Astrocyte (in vitro differentiated cells and primary cell): ENCODE data around the gene SLC66A2. TPM values are rescaled to one million over a fixed set of nuclear protein-coding genes. Genes with fewer than 3 reads are reported as not detected.

Experiments
- DNase-seq: peaks from one replicate; pipeline ENCODE4 v3.0.0-alpha.2; 2010; ENCODE audit warnings: low read depth
- FAIRE-seq: peaks from 2 replicates; lab custom pipeline; 2011; peaks lifted over from hg19 to GRCh38; lab: Jason Lieb, UNC
- H2AFZ ChIP-seq: 2 replicates; pipeline ENCODE4 v1.6.0; 2012; ENCODE audit warnings: low read depth, low read length, inconsistent platforms
- H3K27ac ChIP-seq: 2 replicates; pipeline ENCODE4 v1.5.1; 2011; ENCODE audit warnings: low read depth, low read length, inconsistent platforms
- H3K27me3 ChIP-seq: 2 replicates; pipeline ENCODE4 v1.6.0; 2011; ENCODE audit warnings: low read length, inconsistent platforms; ENCODE audit not compliant: insufficient read depth
- H3K36me3 ChIP-seq: 2 replicates; pipeline ENCODE4 v1.5.1; 2011; ENCODE audit warnings: low read length, inconsistent platforms; ENCODE audit not compliant: insufficient read depth
- H3K4me1 ChIP-seq: 2 replicates; pipeline ENCODE4 v1.5.1; 2011; ENCODE audit warnings: low read length, inconsistent platforms; ENCODE audit not compliant: insufficient read depth
- H3K4me2 ChIP-seq: 2 replicates; pipeline ENCODE4 v1.6.0; 2012; ENCODE audit warnings: low read length, inconsistent platforms
- H3K4me3 ChIP-seq: 2 replicates; pipeline ENCODE4 v1.5.1; 2011; ENCODE audit warnings: low read depth, mild to moderate bottlenecking, low read length, inconsistent platforms; ENCODE audit not compliant: insufficient read depth
- H3K79me2 ChIP-seq: 2 replicates; pipeline ENCODE4 v1.6.0; 2012; ENCODE audit warnings: mild to moderate bottlenecking, low read length, inconsistent platforms; ENCODE audit not compliant: insufficient read depth
- H3K9ac ChIP-seq: 2 replicates; pipeline ENCODE4 v1.6.0; 2012; ENCODE audit warnings: mild to moderate bottlenecking, low read length, inconsistent platforms
- H3K9me3 ChIP-seq: 2 replicates; pipeline ENCODE4 v1.5.1; 2012; ENCODE audit warnings: low read depth, mild to moderate bottlenecking, low read length, inconsistent platforms; ENCODE audit not compliant: insufficient read depth
- H4K20me1 ChIP-seq: 2 replicates; pipeline ENCODE4 v1.6.0; 2012; ENCODE audit warnings: low read length, inconsistent platforms; ENCODE audit not compliant: insufficient read depth
- H3K27ac Mint-ChIP-seq: one replicate; pipeline ENCODE4 v1.8.0; 2021; ENCODE audit warnings: mild to moderate bottlenecking, mixed read lengths; ENCODE audit not compliant: unreplicated experiment
- H3K27me3 Mint-ChIP-seq: one replicate; pipeline ENCODE4 v1.8.0; 2021; ENCODE audit warnings: low read depth, mixed read lengths; ENCODE audit not compliant: unreplicated experiment
- H3K36me3 Mint-ChIP-seq: one replicate; pipeline ENCODE4 v1.8.0; 2021; ENCODE audit warnings: low read depth, mixed read lengths; ENCODE audit not compliant: unreplicated experiment
- H3K4me1 Mint-ChIP-seq: one replicate; pipeline ENCODE4 v1.8.0; 2021; ENCODE audit warnings: low read depth, mixed read lengths; ENCODE audit not compliant: unreplicated experiment
- H3K4me3 Mint-ChIP-seq: one replicate; pipeline ENCODE4 v1.8.0; 2021; ENCODE audit warnings: mild to moderate bottlenecking, moderate library complexity, mixed read lengths; ENCODE audit not compliant: unreplicated experiment
- H3K9me3 Mint-ChIP-seq: one replicate; pipeline ENCODE4 v1.8.0; 2021; ENCODE audit warnings: mild to moderate bottlenecking, mixed read lengths; ENCODE audit not compliant: unreplicated experiment
- CTCF ChIP-seq: IDR thresholded peaks from 2 replicates; pipeline ENCODE4 v1.5.1; 2011; ENCODE audit warnings: low read depth, mild to moderate bottlenecking, inconsistent platforms, low read length, moderate library complexity; ENCODE audit not compliant: insufficient read depth
- EZH2 ChIP-seq: IDR thresholded peaks from 2 replicates; pipeline ENCODE4 v1.6.1; 2012; ENCODE audit warnings: mild to moderate bottlenecking, low read length, inconsistent platforms; ENCODE audit not compliant: insufficient read depth
- total RNA-seq: library from RNA; stranded (reverse); gene quantifications from 2 replicates; pipeline ENCODE4 v1.2.1, GENCODE V29; 2021

Gene SLC66A2
- total RNA-seq, 1 donor from 2014 or later, result 25.3 TPM

GRCh38 chr18:79944746-79945117 is 6.7 kb downstream of the SLC66A2 start:
- TF ChIP-seq EZH2 (no peak), CTCF (no peak)
- H3K79me2 ChIP-seq, result peaks cover 95% of the 10 kb centered on the region
- H3K9ac ChIP-seq, result no peak overlapping the region
- H3K27ac ChIP-seq, result no peak overlapping the region
- Mint-ChIP-seq H3K27me3 (peaks cover 2% of the 10 kb centered on the region), H3K9me3 (no peaks in the 10 kb centered on the region), H3K36me3 (peaks cover 16% of the 10 kb centered on the region), H3K27ac (no peak overlapping the region), H3K4me1 (peaks cover 7% of the 10 kb centered on the region), H3K4me3 (peak overlapping the region; percentile 37)
- H3K4me2 ChIP-seq, result no peak overlapping the region
- no peak overlapping the region for H2AFZ ChIP-seq
- peaks cover 96% of the 10 kb centered on the region for H4K20me1 ChIP-seq
- no peaks in the 10 kb centered on the region for H3K9me3 ChIP-seq
- no peak for FAIRE-seq
- H3K4me1 ChIP-seq, result no peaks in the 10 kb centered on the region
- H3K4me3 ChIP-seq, result no peak overlapping the region
- no peak for DNase-seq
- H3K36me3 ChIP-seq, result peaks cover 6% of the 10 kb centered on the region
- no peaks in the 10 kb centered on the region for H3K27me3 ChIP-seq

GRCh38 chr18:79944126-79944731 is 7.2 kb downstream of the SLC66A2 start:
- no peak overlapping the region for H3K4me2 ChIP-seq
- H3K4me3 Mint-ChIP-seq, result no peak overlapping the region
- no peak overlapping the region for H3K4me3 ChIP-seq
- H3K9me3 ChIP-seq, result no peaks in the 10 kb centered on the region
- H3K27me3 Mint-ChIP-seq, result peaks cover 2% of the 10 kb centered on the region
- H3K27ac Mint-ChIP-seq, result no peak overlapping the region
- H3K27ac ChIP-seq, result no peak overlapping the region
- H3K79me2 ChIP-seq, result peaks cover 92% of the 10 kb centered on the region
- H4K20me1 ChIP-seq, result peaks cover 94% of the 10 kb centered on the region
- no peaks in the 10 kb centered on the region for H3K4me1 ChIP-seq
- H3K36me3 ChIP-seq, result peaks cover 6% of the 10 kb centered on the region
- H3K36me3 Mint-ChIP-seq, result peaks cover 17% of the 10 kb centered on the region
- H3K9ac ChIP-seq, result no peak overlapping the region
- H3K4me1 Mint-ChIP-seq, result peaks cover 6% of the 10 kb centered on the region
- TF ChIP-seq CTCF (no peak), EZH2 (no peak)
- H3K9me3 Mint-ChIP-seq, result no peaks in the 10 kb centered on the region
- no peak overlapping the region for H2AFZ ChIP-seq
- no peak for FAIRE-seq
- H3K27me3 ChIP-seq, result no peaks in the 10 kb centered on the region
- DNase-seq, result no peak

GRCh38 chr18:79943608-79944125 is 7.8 kb downstream of the SLC66A2 start:
- Histone ChIP-seq H3K4me1 (no peaks in the 10 kb centered on the region), H4K20me1 (peaks cover 92% of the 10 kb centered on the region), H3K79me2 (peaks cover 91% of the 10 kb centered on the region), H3K9ac (no peak overlapping the region), H3K27me3 (no peaks in the 10 kb centered on the region), H3K9me3 (no peaks in the 10 kb centered on the region), H3K4me2 (no peak overlapping the region), H3K4me3 (no peak overlapping the region), H2AFZ (no peak overlapping the region), H3K27ac (no peak overlapping the region), H3K36me3 (peaks cover 6% of the 10 kb centered on the region)
- peaks cover 6% of the 10 kb centered on the region for H3K4me1 Mint-ChIP-seq
- FAIRE-seq (no peak), DNase-seq (no peak)
- H3K27ac Mint-ChIP-seq, result no peak overlapping the region
- no peak overlapping the region for H3K4me3 Mint-ChIP-seq
- H3K36me3 Mint-ChIP-seq, result peaks cover 17% of the 10 kb centered on the region
- no peaks in the 10 kb centered on the region for H3K9me3 Mint-ChIP-seq
- peaks cover 2% of the 10 kb centered on the region for H3K27me3 Mint-ChIP-seq
- TF ChIP-seq CTCF, result no peak
- TF ChIP-seq EZH2, result no peak
